B cell (primary cell): ENCODE results near the gene E2F2. TPM values are rescaled to one million over a fixed set of nuclear protein-coding genes. Genes with fewer than 3 reads are reported as not detected.

Source experiments
- ATAC-seq: fragments of 200-7000 bp; cut with Tn5 transposase; one replicate; pipeline ENCODE4 v1.10.0; 2021; ENCODE audit warnings: low read depth, mild to moderate bottlenecking, moderate number of reproducible peaks, moderate library complexity
- CTCF ChIA-PET: fragments of 350-600 bp; sonication (Branson Sonifier 250); formaldehyde crosslinking; loops from one replicate; lab custom pipeline; 2021; ENCODE audit warnings: antibody characterized with exemption, inconsistent platforms; lab: Charles Lee
- POLR2A ChIA-PET: fragments of 350-600 bp; sonication (Branson Sonifier 250); formaldehyde crosslinking; loops from one replicate; lab custom pipeline; 2021; ENCODE audit warnings: antibody characterized with exemption; lab: Charles Lee
- DNase-seq: peaks from one replicate; pipeline ENCODE4 v3.0.0; 2013
- H2AFZ ChIP-seq: 2 replicates; pipeline ENCODE4 v1.6.1; 2012; ENCODE audit warnings: mild to moderate bottlenecking, low read depth, low read length; ENCODE audit not compliant: insufficient read depth, poor library complexity, severe bottlenecking
- H3K27ac ChIP-seq, 2 donors: 1 replicate in 1 of 2; 2 replicates in 1 of 2; pipeline ENCODE4 v1.5.1; 2012 to 2013; ENCODE audit warnings: low read length in 2 of 2, mild to moderate bottlenecking in 2 of 2, moderate library complexity in 1 of 2
- H3K27me3 ChIP-seq, 4 experiments: fragments of 200-600 bp in 1 of 4; sonication (generic) in 1 of 4; replicated peaks in 1 of 4; 1 replicate in 2 of 4; 2 replicates in 2 of 4; pipeline versions ENCODE4 v1.6.1 to v1.7.0; 2013 to 2016; ENCODE audit warnings: low read length in 3 of 4, mild to moderate bottlenecking in 2 of 4, mixed read lengths in 1 of 4, moderate library complexity in 1 of 4; ENCODE audit not compliant: insufficient read depth in 4 of 4, control insufficient read depth in 3 of 4; ENCODE audit errors: control extremely low read depth in 1 of 4
- H3K36me3 ChIP-seq, 2 experiments: replicated peaks in 1 of 2; 1 replicate in 1 of 2; 2 replicates in 1 of 2; pipeline versions ENCODE4 v1.6.1 to v1.7.1; 2013; ENCODE audit warnings: low read length in 1 of 2; ENCODE audit not compliant: insufficient read depth in 2 of 2, control insufficient read depth in 1 of 2; ENCODE audit errors: control extremely low read depth in 1 of 2, extremely low read depth in 1 of 2
- H3K4me1 ChIP-seq, 2 donors: fragments of 200-600 bp in 1 of 2; sonication (generic) in 1 of 2; 1 replicate in 1 of 2; 2 replicates in 1 of 2; pipeline versions ENCODE4 v1.5.1 to v1.6.1; 2013 to 2017; ENCODE audit warnings: low read length in 2 of 2; ENCODE audit not compliant: control insufficient read depth in 2 of 2, insufficient read depth in 2 of 2
- H3K4me2 ChIP-seq: replicated peaks from 2 replicates; pipeline ENCODE3; 2012; ENCODE audit warnings: mild to moderate bottlenecking, low read depth, low read length; ENCODE audit not compliant: poor library complexity, severe bottlenecking
- H3K4me3 ChIP-seq, 5 experiments: fragments of 200-600 bp in 1 of 5; sonication (generic) in 1 of 5; 1 replicate in 3 of 5; 2 replicates in 2 of 5; pipeline versions ENCODE4 v1.5.1 to v1.7.0; 2011 to 2016; ENCODE audit warnings: low read length in 4 of 5, mild to moderate bottlenecking in 4 of 5, low read depth in 2 of 5, control low read depth in 1 of 5, moderate library complexity in 1 of 5; ENCODE audit not compliant: insufficient read depth in 1 of 5; ENCODE audit errors: control extremely low read depth in 1 of 5, extremely low read depth in 1 of 5
- H3K79me2 ChIP-seq: fragments of 200-600 bp; sonication (generic); one replicate; pipeline ENCODE4 v1.6.0; 2016; ENCODE audit warnings: low read length; ENCODE audit not compliant: control insufficient read depth, insufficient read depth
- H3K9ac ChIP-seq: fragments of 200-600 bp; sonication (generic); 2 replicates; pipeline ENCODE4 v1.6.1; 2017; ENCODE audit warnings: mild to moderate bottlenecking, low read length, moderate library complexity
- H3K9me3 ChIP-seq, 3 donors: one replicate each; pipeline versions ENCODE4 v1.6.1 to v1.7.1; 2013; ENCODE audit warnings: low read length in 2 of 3; ENCODE audit not compliant: control insufficient read depth in 2 of 3, insufficient read depth in 1 of 3; ENCODE audit errors: control extremely low read depth in 1 of 3
- H4K20me1 ChIP-seq: 2 replicates; pipeline ENCODE4 v1.6.0; 2012; ENCODE audit warnings: mild to moderate bottlenecking, low read length; ENCODE audit not compliant: insufficient read depth, control insufficient read depth, poor library complexity, severe bottlenecking
- H3K27ac Mint-ChIP-seq: one replicate; pipeline ENCODE4 v1.8.0; 2021; ENCODE audit warnings: mixed read lengths
- H3K27me3 Mint-ChIP-seq: one replicate; pipeline ENCODE4 v1.8.0; 2021; ENCODE audit warnings: mixed read lengths
- H3K4me1 Mint-ChIP-seq: one replicate; pipeline ENCODE4 v1.8.0; 2021; ENCODE audit warnings: mixed read lengths
- H3K4me3 Mint-ChIP-seq: one replicate; pipeline ENCODE4 v1.8.0; 2021; ENCODE audit warnings: mixed read lengths
- H3K9me3 Mint-ChIP-seq: one replicate; pipeline ENCODE4 v1.8.0; 2022; ENCODE audit warnings: mixed read lengths; ENCODE audit not compliant: insufficient read depth
- EZH2 ChIP-seq: IDR thresholded peaks from 2 replicates; pipeline ENCODE4 v1.6.1; 2012; ENCODE audit warnings: borderline replicate concordance, low read depth, mild to moderate bottlenecking, moderate library complexity, low read length; ENCODE audit not compliant: insufficient read depth, poor library complexity, severe bottlenecking
- WGBS: methylation state at CpG from one replicate; pipeline ENCODE4 v1.1.5; 2013; ENCODE audit warnings: missing lambda C conversion rate; ENCODE audit not compliant: insufficient coverage; 5-methylcytosine and 5-hydroxymethylcytosine counted together
- intact Hi-C: fragments of 100-400 bp; cut with micrococcal nuclease; formaldehyde crosslinking; loops from one replicate; pipeline ENCODE4 v1.10.0; 2022
- polyA plus RNA-seq: library from polyadenylated mRNA; depleted of rRNA; stranded (reverse); fragments of >200 nt; gene quantifications from 2 replicates; pipeline ENCODE4 v1.2.3, GENCODE V29; 2012
- total RNA-seq, 2 donors: library from RNA; stranded (reverse); fragments of 120-200 nt in 1 of 2; gene quantifications; 1 replicate in 1 of 2; 2 replicates in 1 of 2; pipeline versions ENCODE4 v1.2.3 to v1.2.4, GENCODE V29; 2013 to 2022
- TF ChIP-seq, protein P1 (sequence below): fragments of 200-600 bp; IDR thresholded peaks from one replicate; pipeline ENCODE4 v1.8.0; 2022; ENCODE audit warnings: antibody characterized with exemption, mild to moderate bottlenecking

E2F2 gene
- total and polyA plus RNA-seq, 2 donors (not counting 1 experiment from before 2014, with no cell fraction given), result 2.4 to 3.2 TPM

DNA sequence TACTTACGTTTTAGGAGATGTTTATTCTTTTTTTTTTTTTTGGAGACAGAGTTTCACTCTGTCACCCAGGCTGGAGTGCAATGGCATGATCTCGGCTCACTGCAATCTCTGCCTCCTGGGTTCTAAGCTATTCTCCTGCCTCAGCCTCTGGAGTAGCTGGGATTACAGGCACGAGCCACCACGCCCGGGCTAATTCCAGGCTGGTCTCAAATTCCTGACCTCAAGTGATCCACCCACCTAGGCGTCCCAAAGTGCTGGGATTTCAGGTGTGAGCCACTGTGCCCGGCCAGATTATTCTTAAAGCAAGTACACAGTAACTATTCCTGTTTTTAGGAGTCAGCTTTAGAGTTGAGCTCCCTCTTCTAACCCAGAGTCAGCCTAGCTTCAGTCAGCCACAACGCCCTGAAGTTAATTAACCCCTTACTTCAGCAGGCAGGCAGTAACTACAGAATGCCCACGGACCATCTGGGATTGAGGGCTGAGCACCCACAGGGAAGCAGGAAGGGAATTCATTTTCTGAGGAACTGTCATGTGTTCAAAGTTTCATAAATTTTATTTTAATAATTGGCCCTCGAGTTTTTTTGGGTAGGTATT is 33.6 kb upstream of the E2F2 start:
- Mint-ChIP-seq H3K27me3 (no peaks in the 10 kb centered on the region), H3K4me3 (no peak overlapping the region), H3K4me1 (peaks cover 69% of the 10 kb centered on the region), H3K27ac (peak overlapping the region; percentile 20), H3K9me3 (no peaks in the 10 kb centered on the region)
- no peaks in the 10 kb centered on the region for H3K27me3 ChIP-seq
- POLR2A ChIA-PET, result interaction anchor here (0.5 to 1.5 kb wide), 10 partner anchors 10 to 181 kb away, joined by 3 to 6 read pairs (median 4); no protein-coding TSS in a partner anchor
- TF ChIP-seq, protein P1, sequence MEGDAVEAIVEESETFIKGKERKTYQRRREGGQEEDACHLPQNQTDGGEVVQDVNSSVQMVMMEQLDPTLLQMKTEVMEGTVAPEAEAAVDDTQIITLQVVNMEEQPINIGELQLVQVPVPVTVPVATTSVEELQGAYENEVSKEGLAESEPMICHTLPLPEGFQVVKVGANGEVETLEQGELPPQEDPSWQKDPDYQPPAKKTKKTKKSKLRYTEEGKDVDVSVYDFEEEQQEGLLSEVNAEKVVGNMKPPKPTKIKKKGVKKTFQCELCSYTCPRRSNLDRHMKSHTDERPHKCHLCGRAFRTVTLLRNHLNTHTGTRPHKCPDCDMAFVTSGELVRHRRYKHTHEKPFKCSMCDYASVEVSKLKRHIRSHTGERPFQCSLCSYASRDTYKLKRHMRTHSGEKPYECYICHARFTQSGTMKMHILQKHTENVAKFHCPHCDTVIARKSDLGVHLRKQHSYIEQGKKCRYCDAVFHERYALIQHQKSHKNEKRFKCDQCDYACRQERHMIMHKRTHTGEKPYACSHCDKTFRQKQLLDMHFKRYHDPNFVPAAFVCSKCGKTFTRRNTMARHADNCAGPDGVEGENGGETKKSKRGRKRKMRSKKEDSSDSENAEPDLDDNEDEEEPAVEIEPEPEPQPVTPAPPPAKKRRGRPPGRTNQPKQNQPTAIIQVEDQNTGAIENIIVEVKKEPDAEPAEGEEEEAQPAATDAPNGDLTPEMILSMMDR, result no peak
- H2AFZ ChIP-seq, result no peak overlapping the region
- no peak overlapping the region for H3K4me2 ChIP-seq
- DNase-seq (no peak), ATAC-seq (no peak)
- no peak overlapping the region for H3K9ac ChIP-seq
- H3K4me1 ChIP-seq, result peaks cover 62 to 69% of the 10 kb centered on the region in 2 donors
- WGBS, result 97% methylated on average over 5 of the region's 10 CpGs
- intact Hi-C loops, result no loop called here
- H4K20me1 ChIP-seq, result no peaks in the 10 kb centered on the region
- CTCF ChIA-PET, result interaction anchor here (0.7 to 41.7 kb wide), 8 partner anchors 9 to 69 kb away, joined by 4 to 1420 read pairs (median 12); no protein-coding TSS in a partner anchor
- H3K79me2 ChIP-seq, result peaks cover 7% of the 10 kb centered on the region
- H3K9me3 ChIP-seq, result no peaks in the 10 kb centered on the region
- no peak overlapping the region for H3K27ac ChIP-seq
- no peak overlapping the region for H3K4me3 ChIP-seq
- H3K36me3 ChIP-seq, result no peaks in the 10 kb centered on the region

DNA sequence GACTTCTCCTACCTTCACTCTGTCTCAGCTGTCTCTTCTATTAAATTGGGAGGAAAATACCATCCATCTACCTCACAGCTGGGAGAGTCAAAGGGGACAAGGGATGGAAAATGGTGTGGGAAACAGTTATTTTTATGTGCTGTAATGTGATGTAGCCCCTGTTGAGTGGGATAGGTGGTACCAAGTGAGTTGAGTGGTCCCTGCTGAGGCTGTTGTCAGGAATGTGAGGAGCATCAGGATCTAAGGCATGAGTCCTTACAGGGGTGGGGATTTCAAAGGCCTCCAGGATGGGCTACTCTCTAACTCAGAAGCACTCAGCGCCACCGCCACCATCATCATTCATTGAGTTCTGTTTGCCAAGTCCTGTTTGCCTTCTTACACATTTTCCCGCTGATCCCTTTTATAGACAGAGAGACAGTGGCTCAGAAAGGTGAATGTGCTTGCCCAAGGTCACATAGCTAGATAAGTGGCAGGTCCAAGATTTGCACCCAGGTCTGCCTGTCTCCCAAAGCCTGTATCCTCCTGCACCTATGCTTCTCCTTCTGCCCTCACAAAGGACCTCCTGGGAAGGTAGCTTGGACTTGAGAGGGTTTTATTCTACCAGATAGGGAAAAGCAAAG is 32.8 kb upstream of the E2F2 start:
- no CpG with 5 or more reads among the region's 3 CpGs for WGBS
- DNase-seq, result no peak
- Histone ChIP-seq H3K27me3 (no peaks in the 10 kb centered on the region), H3K36me3 (no peaks in the 10 kb centered on the region), H3K4me1 (peaks cover 59 to 66% of the 10 kb centered on the region in 2 donors), H2AFZ (no peak overlapping the region), H3K9ac (no peak overlapping the region), H3K79me2 (peaks cover 11% of the 10 kb centered on the region), H3K9me3 (no peaks in the 10 kb centered on the region), H3K4me2 (no peak overlapping the region), H3K27ac (peak overlapping the region in 1 of 2 donors; percentile 2), H3K4me3 (no peak overlapping the region), H4K20me1 (peaks cover 4% of the 10 kb centered on the region)
- Mint-ChIP-seq H3K4me3 (peak overlapping the region; percentile 51), H3K27ac (peak overlapping the region; percentile 80), H3K9me3 (no peaks in the 10 kb centered on the region), H3K27me3 (no peaks in the 10 kb centered on the region), H3K4me1 (peaks cover 65% of the 10 kb centered on the region)
- TF ChIP-seq, protein P1, result no peak
- TF ChIP-seq EZH2, result no peak
- ChIA-PET POLR2A (interaction anchor here (0.6 to 1.3 kb wide), 6 partner anchors 9 to 199 kb away, joined by 3 to 5 read pairs (median 4); no protein-coding TSS in a partner anchor), CTCF (interaction anchor here (0.7 to 41.7 kb wide), 6 partner anchors 10 to 70 kb away, joined by 4 to 1420 read pairs (median 98); no protein-coding TSS in a partner anchor)
- intact Hi-C loops, result no loop called here
- ATAC-seq, result no peak
